K562 (cell line): Measurements from ENCODE around the gene TTC39A. TPM values are rescaled to one million over a fixed set of nuclear protein-coding genes. Genes with fewer than 3 reads are reported as not detected.

Source experiments
- CEBPG ChIP-seq, 3 experiments: fragments of 200-800 bp in 1 of 3; sonication (Bioruptor generic) in 1 of 3; sonication (generic) in 1 of 3; formaldehyde crosslinking in 1 of 3; IDR thresholded peaks in 2 of 3; conservative IDR thresholded peaks in 1 of 3; 2 replicates each; pipeline versions ENCODE4 v1.6.1 to v1.8.0; 2016 to 2022; ENCODE audit warnings: missing compliant biosample characterization in 2 of 3, missing genetic modification characterization in 2 of 3, mild to moderate bottlenecking in 1 of 3, missing genetic modification reagents in 1 of 3
- CEBPZ ChIP-seq: fragments of 150-350 bp; IDR thresholded peaks from 2 replicates; pipeline ENCODE4 v1.6.1; 2014; ENCODE audit warnings: low read depth, mild to moderate bottlenecking, low read length, borderline replicate concordance
- CHD1 ChIP-seq: fragments of 200-600 bp; sonication (generic); IDR thresholded peaks from one replicate; pipeline ENCODE4 v1.6.1; 2012; ENCODE audit warnings: mild to moderate bottlenecking, moderate library complexity, low read length, inconsistent platforms
- ESRRA ChIP-seq: fragments of 450-650 bp; IDR thresholded peaks from 2 replicates; pipeline ENCODE4 v1.6.1; 2014; ENCODE audit warnings: low read depth, mild to moderate bottlenecking, moderate library complexity, borderline replicate concordance
- MECOM ChIP-seq: fragments of 250-450 bp; sonication (Bioruptor Pico); IDR thresholded peaks from 2 replicates; pipeline ENCODE4 v1.8.0; 2022; ENCODE audit warnings: inconsistent platforms
- POLR3A ChIP-seq: IDR thresholded peaks from 2 replicates; pipeline ENCODE4 v1.6.1; 2011; ENCODE audit warnings: borderline replicate concordance, mild to moderate bottlenecking, moderate library complexity; ENCODE audit not compliant: insufficient read length, insufficient read depth; ENCODE audit errors: extremely low read depth
- PPARD ChIP-seq: fragments of 250-450 bp; sonication (Bioruptor Pico); IDR thresholded peaks from 2 replicates; pipeline ENCODE4 v1.8.0; 2022; ENCODE audit warnings: inconsistent platforms, mild to moderate bottlenecking, moderate library complexity
- RFX1 ChIP-seq: fragments of 450-650 bp; IDR thresholded peaks from 2 replicates; pipeline ENCODE4 v1.6.1; 2016; ENCODE audit warnings: mild to moderate bottlenecking, moderate library complexity
- ZFX ChIP-seq: sonication (generic); formaldehyde crosslinking; IDR thresholded peaks from 2 replicates; pipeline ENCODE4 v1.8.0; 2022; ENCODE audit warnings: mild to moderate bottlenecking, missing genetic modification reagents, moderate library complexity
- ZNF124 ChIP-seq: sonication (generic); formaldehyde crosslinking; IDR thresholded peaks from 2 replicates; pipeline ENCODE4 v1.8.1; 2022; ENCODE audit warnings: missing genetic modification reagents
- ZNF165 ChIP-seq: fragments of 250-450 bp; sonication (Bioruptor Pico); IDR thresholded peaks from 2 replicates; pipeline ENCODE4 v1.4.0; 2020; ENCODE audit warnings: borderline replicate concordance
- ZNF449 ChIP-seq: fragments of 250-450 bp; sonication (Bioruptor Pico); IDR thresholded peaks from 2 replicates; pipeline ENCODE4 v1.8.0; 2022; ENCODE audit warnings: moderate library complexity, mild to moderate bottlenecking, inconsistent platforms
- ZNF586 ChIP-seq: fragments of 450-650 bp; formaldehyde crosslinking; conservative IDR thresholded peaks from 2 replicates; pipeline ENCODE4 v1.4.0; 2020; ENCODE audit warnings: mild to moderate bottlenecking, moderate library complexity
- ZNF695 ChIP-seq: fragments of 450-650 bp; formaldehyde crosslinking; IDR thresholded peaks from 2 replicates; pipeline ENCODE4 v1.4.0; 2020; ENCODE audit warnings: mild to moderate bottlenecking, moderate library complexity
- polyA plus RNA-seq, 8 experiments: library from polyadenylated mRNA; depleted of rRNA in 4 of 8; stranded (reverse) in 5 of 8; unstranded in 3 of 8; fragments of >200 nt; fragmentation: Nextera tagmentation in 2 of 8; fragmentation: Illumina TruSeq in 1 of 8; extraction: Ambion mirVana in 2 of 8; extraction: Trizol in 1 of 8; gene quantifications; 2 replicates each; pipeline versions ENCODE4 v1.2.1 to v1.2.3, GENCODE V29; 2011 to 2014; ENCODE audit warnings: inconsistent platforms in 1 of 8, missing spikeins in 1 of 8
- total RNA-seq, 7 experiments: library from RNA; depleted of rRNA in 6 of 7; stranded (reverse); fragments of >200 nt in 6 of 7; fragmentation: Illumina TruSeq in 2 of 7; extraction: Trizol in 2 of 7; gene quantifications; 2 replicates each; pipeline versions ENCODE4 v1.2.1 to v1.2.3, GENCODE V29; 2011 to 2021; ENCODE audit warnings: low replicate concordance in 1 of 7

The TTC39A gene
- total and polyA plus RNA-seq, 9 of the 15 experiments (the other 6 are each of a cell fraction or from before 2014, with no cell fraction given), result 0.18 to 0.82 (median 0.35) TPM

- no peak for TF ChIP-seq POLR3A
- TF ChIP-seq ZNF449 (CRISPR knock-in tag), result no peak
- TF ChIP-seq CHD1, result no peak
- no peak for TF ChIP-seq PPARD (CRISPR knock-in tag)
- no peak for TF ChIP-seq ZNF586 (CRISPR knock-in tag)
- TF ChIP-seq ZNF695, result no peak
- no peak for TF ChIP-seq CEBPZ
- no peak for TF ChIP-seq ZNF124 (CRISPR knock-in tag)
- no peak for TF ChIP-seq ESRRA
- no peak for TF ChIP-seq RFX1
- TF ChIP-seq CEBPG (CRISPR knock-in tag; IDR thresholded peaks at IDR 0.05), result no peak
- TF ChIP-seq CEBPG (tag; conservative IDR thresholded peaks at IDR 0.05 in 1 of 2, IDR thresholded peaks at IDR 0.05 in 1 of 2), result no peak
- no peak for TF ChIP-seq ZNF165
- TF ChIP-seq ZFX (CRISPR knock-in tag), result no peak
- TF ChIP-seq MECOM (CRISPR knock-in tag), result no peak
Measured at GRCh38 chr1:51313268-51313852, 17.0 kb downstream of the TTC39A start (continued).
